HG02943 (cell line): Measurements from ENCODE around the gene TTLL1.
"Not testable (repeated sequence)": the region's sequence is repeated elsewhere in the genome, so short reads cannot be mapped to it uniquely, and the experiment has no call there.

Experiments
- ATAC-seq: cut with Tn5 transposase; IDR thresholded peaks from one replicate; pipeline ENCODE4 v1.9.1; 2021; ENCODE audit warnings: mild to moderate bottlenecking, low read depth, moderate library complexity; ENCODE audit not compliant: unreplicated experiment

TTLL1 gene

DNA sequence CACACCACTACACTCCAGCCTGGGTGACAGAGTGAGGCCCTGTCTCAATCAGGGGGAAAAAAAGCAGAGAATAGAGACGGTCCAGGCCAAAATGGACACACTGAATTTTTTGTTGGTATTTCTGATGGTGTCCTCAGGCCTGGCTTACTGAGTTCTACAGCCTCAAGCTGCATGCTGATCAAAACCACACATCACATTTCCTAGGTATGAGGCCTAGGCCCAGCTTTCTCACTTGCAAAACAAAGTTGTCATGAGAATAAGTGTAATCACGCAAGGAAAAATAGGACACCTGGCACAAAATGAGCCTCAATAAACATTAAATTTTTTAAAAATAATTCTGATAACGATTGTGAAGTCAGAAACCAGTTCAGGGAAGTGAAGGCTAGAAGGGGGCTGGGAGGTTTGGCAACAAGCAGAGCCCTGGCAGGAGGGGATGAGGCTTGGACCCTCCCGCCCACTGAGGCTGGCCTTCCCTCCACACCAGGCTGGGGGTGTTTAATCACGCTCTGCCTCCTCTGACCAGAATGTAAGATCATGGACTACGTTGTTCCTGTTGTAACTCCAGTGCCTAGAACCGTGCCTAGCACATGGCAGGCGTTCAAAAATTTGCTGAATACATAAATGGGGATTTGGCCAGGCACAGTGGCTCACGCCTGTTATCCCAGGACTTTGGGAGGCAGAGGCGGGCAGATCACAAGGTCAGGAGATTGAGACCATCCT is 92.4 kb downstream of the TTLL1 start:
- no peak for ATAC-seq

DNA sequence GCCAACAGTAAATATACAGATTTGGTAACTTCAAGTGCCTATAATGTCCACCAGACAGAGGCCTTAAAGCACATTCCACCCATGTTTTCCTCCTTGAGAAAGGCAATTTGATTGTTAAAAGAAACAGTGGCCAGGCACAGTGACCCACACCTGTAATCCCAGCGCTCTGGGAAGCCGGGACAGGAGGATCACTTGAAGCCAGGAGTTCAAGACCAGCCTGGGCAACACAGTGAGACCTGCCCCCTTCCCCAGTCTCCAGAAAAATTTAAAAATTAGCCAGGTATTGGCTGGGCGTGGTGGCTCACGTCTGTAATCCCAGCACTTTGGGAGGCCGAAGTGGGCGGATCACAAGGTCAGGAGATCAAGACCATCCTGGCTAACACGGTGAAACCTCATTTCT is 93.5 kb downstream of the TTLL1 start:
- ATAC-seq, result not testable (repeated sequence)

- no peak for ATAC-seq
Observed at GRCh38 chr22:42994917-42995562, 94.2 kb downstream of the TTLL1 start.

DNA sequence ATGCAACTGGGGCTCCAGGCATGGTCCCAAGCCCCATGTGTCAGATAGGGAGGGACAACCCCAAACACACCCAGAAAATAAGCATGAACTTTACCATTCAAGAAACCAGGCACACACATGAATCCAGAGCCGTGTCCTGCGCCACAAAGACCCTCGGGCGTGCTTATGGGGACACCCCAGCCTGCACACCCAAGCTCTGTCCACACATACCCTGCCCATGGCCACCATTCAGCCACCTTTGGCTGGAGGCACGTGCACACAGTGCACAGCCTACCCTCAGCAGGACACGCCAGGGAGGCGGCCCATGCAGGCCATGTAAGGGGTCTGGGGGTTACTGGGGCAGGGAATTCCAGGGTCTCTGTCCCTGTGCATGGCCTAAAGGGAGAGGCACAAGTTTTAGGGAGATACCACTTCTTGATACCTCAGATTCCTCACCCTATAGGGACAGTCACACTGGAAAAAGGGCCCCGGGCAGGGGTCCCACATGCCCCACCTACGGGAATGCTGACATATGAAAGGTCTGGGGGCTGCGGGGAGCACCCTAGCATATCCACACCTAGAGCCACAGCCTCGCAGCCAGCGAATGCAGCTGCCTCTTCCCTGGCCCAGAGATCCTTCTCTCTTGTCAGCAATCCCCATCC is 94.8 kb downstream of the TTLL1 start:
- no peak for ATAC-seq

- ATAC-seq, result no peak
Observed at GRCh38 chr22:42993651-42994275, 95.4 kb downstream of the TTLL1 start.

GRCh38 chr22:42992886-42993479 is 96.2 kb downstream of the TTLL1 start:
- no peak for ATAC-seq

DNA sequence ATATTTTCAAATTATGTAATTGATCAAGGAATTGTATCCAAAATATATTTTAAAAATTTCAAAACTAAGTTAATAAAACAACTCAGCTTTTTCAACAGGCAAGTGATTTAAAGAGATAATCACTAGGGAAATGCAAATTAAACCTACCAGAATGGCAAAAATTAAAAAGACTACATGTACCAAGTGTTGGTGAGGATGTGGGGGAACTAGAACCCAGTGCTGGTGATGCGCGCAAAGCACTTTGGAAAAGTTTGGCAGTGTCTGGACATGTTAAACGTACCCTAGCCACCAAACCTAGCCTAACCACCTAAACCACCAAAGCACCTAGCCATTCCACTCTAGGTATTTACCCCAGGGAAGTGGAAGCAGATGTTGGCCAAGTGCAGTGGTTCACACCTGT is 97.1 kb downstream of the TTLL1 start:
- no peak for ATAC-seq

GRCh38 chr22:42991010-42991651 is 98.1 kb downstream of the TTLL1 start:
- ATAC-seq, result no peak

DNA sequence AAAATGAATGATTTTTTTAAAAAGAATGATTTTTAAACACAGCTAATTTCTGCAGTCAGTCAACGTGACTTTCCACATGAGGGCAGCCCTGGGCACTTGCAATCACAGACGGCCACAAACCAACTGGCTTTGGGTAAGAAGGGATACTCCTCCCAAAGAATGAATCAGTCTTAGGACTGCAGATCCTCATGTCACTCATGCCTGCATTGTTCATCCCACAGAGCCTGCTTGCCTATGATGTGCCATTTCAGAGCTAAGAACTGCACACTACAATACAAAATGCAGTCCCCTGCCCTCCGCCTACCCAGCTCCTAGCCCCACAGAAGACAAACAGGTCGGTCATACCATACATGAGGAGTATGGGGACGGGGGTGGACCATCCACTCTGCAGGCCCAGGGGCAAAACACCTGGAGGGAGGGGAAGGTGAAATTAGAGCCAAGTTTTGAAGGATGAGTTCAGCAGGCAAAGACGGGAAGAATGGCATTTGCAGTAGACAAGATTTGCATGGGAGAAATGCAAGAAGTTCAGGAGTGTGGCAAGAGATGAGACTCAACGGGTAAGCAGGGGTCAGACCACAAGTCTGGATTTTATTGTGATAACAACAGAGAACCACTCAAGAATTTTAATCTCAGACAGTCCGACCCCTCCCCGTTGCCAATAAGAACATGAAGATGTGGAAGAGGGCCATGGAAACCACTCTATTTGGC is 98.9 kb downstream of the TTLL1 start:
- no peak for ATAC-seq
